Measurements from ENCODE around the gene PTPRC.
A peak's percentile ranks its signal among the peaks of the same experiment; 100 is the strongest.

The PTPRC gene

DNA sequence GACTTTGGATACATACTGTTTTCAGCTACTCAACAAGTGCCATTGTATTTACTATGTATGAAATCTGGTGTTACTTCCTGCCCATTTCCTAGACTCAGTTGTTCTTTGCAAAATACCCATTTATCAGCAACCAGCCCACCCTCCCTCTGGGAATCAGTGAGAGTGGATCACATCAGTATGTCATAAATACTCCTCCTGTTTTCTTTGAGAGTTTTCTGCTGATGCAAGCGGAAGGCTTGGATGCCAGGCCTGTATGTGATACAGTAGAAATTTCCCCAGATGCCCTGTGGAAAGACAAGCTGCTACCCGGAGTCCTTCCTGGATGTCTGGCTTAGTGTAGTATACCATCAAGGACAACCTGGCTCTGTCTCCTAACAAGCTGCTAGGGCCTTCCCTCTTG, 2.4 kb upstream of the PTPRC start:
- TF ChIP-seq, protein P1, sequence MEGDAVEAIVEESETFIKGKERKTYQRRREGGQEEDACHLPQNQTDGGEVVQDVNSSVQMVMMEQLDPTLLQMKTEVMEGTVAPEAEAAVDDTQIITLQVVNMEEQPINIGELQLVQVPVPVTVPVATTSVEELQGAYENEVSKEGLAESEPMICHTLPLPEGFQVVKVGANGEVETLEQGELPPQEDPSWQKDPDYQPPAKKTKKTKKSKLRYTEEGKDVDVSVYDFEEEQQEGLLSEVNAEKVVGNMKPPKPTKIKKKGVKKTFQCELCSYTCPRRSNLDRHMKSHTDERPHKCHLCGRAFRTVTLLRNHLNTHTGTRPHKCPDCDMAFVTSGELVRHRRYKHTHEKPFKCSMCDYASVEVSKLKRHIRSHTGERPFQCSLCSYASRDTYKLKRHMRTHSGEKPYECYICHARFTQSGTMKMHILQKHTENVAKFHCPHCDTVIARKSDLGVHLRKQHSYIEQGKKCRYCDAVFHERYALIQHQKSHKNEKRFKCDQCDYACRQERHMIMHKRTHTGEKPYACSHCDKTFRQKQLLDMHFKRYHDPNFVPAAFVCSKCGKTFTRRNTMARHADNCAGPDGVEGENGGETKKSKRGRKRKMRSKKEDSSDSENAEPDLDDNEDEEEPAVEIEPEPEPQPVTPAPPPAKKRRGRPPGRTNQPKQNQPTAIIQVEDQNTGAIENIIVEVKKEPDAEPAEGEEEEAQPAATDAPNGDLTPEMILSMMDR (IDR thresholded peaks at IDR 0.05; ENCODE audit: insufficient read depth, low read depth, low read length, missing control alignments): no peak

DNA sequence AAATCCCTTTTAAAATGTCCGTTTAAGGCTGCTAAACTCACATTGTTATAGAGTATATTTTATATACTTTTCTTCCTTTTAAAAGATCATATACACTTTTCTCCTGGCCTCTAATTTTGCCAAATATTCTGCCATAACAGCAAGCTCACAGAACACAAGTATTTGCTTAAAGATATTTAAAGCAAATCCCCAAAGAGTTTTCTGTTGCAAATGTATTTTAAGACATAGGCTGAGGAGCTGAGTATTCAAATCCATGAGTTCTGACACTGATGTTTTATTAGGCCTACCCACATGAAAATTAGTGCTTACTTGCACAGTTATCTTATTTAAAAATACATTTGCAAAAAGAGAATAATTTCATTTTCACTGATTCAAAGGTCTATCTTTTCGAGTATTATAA, 1.7 kb upstream of the PTPRC start:
- TF ChIP-seq, protein P1 (IDR thresholded peaks at IDR 0.05; ENCODE audit: insufficient read depth, low read depth, low read length, missing control alignments): no peak
- no peak for DNase-seq (ENCODE audit: low read depth)
- no peak overlapping the region for H3K4me3 ChIP-seq (ENCODE audit: low read depth, low read length)

More for the DNA sequence above, 2.4 kb upstream of the PTPRC start:
- H3K4me3 ChIP-seq (ENCODE audit: low read depth, low read length): no peak overlapping the region
- no peak for DNase-seq (ENCODE audit: low read depth)

DNA sequence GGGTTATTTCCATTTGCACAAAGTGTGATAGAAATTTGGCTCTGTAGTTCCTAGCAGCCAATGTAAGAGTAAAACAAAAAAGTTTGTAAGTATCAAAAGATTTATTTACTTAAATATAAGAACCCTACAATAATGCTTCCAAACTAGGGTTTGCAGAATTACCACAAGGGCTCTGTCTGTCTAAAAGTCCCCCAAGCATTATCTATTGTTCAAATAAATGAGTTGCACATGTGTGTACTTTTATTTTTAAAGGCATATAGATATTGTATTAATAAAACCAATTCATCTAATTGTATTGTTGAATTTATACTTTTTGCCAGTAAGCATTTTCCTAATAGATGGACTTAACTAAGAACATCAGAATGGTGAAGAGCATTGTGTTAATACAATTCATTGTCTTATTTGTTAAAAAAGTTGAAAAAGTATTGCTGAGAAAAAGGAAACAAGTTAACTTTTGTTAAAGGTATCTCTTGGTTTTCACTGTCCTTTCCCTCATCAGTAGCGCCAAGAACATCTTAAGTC, 863 bp upstream of the PTPRC start:
- H3K4me3 ChIP-seq (ENCODE audit: low read depth, low read length): no peak overlapping the region; the same call in 1 of the 2 replicates
- TF ChIP-seq, protein P1 (IDR thresholded peaks at IDR 0.05; ENCODE audit: insufficient read depth, low read depth, low read length, missing control alignments): no peak
- DNase-seq (ENCODE audit: low read depth): no peak

DNA sequence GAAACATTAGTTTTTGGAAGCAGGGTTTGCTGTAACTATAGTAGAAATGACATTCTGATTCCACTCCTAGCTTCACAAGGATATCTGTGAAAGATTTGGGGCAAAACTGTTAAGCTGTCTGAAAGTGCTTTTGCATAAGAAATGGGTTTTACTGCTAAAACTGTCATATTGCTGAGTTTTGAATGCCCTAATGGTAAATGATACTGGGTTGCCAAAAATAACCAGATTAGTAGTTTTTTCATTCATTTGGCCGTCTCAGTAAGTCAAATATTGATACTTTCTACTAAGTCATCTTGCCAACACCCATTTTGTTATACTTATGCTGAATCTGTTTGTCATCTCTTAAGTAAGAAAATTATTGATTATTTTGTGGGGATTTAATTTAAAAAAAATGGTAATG, 399 bp upstream of the PTPRC start:
- no peak for DNase-seq (ENCODE audit: low read depth)
- TF ChIP-seq, protein P1 (IDR thresholded peaks at IDR 0.05; ENCODE audit: insufficient read depth, low read depth, low read length, missing control alignments): no peak
- peak overlapping the region; percentile 92 for H3K4me3 ChIP-seq (ENCODE audit: low read depth, low read length)

DNA sequence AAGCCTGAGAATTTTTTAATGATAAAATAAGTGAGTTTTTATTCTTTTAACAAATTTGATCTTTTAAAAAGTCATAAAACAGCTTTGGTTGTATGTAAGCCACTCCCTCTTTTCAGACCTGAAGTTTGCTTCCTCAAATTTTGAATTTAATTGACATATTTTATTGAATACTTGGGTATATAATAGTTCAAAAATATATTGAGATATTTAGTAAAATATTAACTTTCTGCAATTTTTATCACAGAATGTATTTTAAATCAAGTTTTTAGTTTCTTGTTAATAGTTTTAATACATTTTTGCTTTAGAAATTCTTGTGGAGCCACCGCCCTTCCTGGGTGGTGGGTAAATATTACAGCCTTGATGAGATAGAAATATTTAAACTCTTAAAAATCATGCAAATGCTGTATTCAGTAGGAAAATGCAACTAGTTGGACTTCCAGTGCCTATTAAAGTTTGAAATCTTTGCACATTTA, 867 bp downstream of the PTPRC start:
- DNase-seq (ENCODE audit: low read depth): no peak
- H3K4me3 ChIP-seq (ENCODE audit: low read depth, low read length): peak overlapping the region; percentile 92

DNA sequence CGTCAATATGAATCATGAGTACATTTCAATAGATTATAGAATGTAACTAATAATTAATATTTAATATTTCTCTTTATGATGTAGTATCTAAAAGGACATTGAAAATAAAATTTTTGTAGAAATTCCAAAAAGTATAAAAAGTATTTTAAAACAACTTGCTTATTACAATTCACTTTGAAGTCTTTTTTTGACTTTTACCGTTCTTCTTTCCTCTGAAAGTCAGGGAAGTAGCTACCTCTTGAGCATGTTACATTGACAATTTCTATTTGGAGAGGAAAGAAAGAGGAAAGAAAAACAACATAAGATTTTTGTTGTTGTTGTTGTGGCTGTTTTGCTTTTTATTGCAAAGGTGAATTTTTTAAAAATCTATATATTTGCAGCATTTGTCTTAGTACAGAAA, 1.3 kb downstream of the PTPRC start:
- peak overlapping the region; percentile 92 for H3K4me3 ChIP-seq (ENCODE audit: low read depth, low read length)
- DNase-seq (ENCODE audit: low read depth): no peak
- TF ChIP-seq, protein P1 (IDR thresholded peaks at IDR 0.05; ENCODE audit: insufficient read depth, low read depth, low read length, missing control alignments): no peak

More for the DNA sequence above, 867 bp downstream of the PTPRC start:
- TF ChIP-seq, protein P1 (IDR thresholded peaks at IDR 0.05; ENCODE audit: insufficient read depth, low read depth, low read length, missing control alignments): no peak

DNA sequence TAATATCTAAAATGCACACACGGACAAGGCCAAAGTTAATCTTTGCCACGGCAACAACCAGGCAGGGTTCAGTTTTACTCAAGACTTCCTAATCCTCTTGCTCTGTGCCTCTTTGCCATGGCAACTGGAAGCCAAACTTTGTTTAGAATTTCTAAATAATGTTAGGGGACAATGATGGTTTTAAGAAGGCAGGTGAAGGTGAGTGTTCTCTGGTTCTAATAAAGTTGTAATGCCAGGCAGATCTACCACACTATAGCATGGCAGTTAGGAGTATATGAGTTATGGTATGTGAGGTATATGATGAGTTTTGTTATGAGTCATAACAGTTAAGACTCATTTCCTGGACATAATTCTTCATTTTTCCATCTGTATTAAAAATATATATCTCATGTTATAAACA, 2.7 kb downstream of the PTPRC start:
- TF ChIP-seq, protein P1 (IDR thresholded peaks at IDR 0.05; ENCODE audit: insufficient read depth, low read depth, low read length, missing control alignments): no peak
- H3K4me3 ChIP-seq (ENCODE audit: low read depth, low read length): peak overlapping the region; percentile 92
- peak; percentile 52 for DNase-seq (ENCODE audit: low read depth)
